ENCODE measurements around the gene CMAS. TPM values are rescaled to one million over a fixed set of nuclear protein-coding genes. Genes with fewer than 3 reads are reported as not detected.

The CMAS gene
- polyA plus RNA-seq, 1 of the 3 experiments (the other 2 are of a cell fraction), result 16.0 TPM

DNA sequence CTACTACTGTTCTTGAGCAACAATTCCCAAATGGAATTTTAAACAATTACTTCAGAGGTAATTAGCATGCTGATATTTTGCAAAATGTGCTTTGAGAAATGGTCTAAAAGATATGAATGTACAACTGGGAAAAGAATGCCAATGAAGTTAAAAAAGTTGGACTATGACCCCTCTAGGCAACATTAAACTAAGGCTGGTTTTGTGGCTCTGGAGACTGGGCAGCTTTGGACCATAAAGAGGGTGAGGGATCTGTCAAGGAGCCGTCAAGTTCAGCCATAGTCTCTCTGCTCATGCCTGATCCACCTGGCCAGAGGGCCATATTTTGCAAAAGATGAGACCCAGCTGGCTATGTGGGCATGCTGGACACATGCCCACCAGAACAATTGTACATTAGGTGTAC lies 38.8 kb downstream of the CMAS start:
- Histone ChIP-seq H3K79me2 (ENCODE audit: insufficient read depth) (no peaks in the 10 kb centered on the region), H3K27me3 (ENCODE audit: insufficient read depth) (no peaks in the 10 kb centered on the region; the same call in 1 of the 2 replicates), H3K4me3 (ENCODE audit: low read depth in 2 of 2, low read length in 1 of 2) (no peak overlapping the region), H4K20me1 (ENCODE audit: insufficient read depth) (no peaks in the 10 kb centered on the region), H3K27ac (ENCODE audit: low read depth in 2 of 2, low read length in 1 of 2) (no peak overlapping the region), H3K4me2 (no peak overlapping the region), H3K9me2 (no peaks in the 10 kb centered on the region), H3F3A (replicated peaks; ENCODE audit: insufficient read depth) (no peaks in the 10 kb centered on the region), H3K9ac (no peak overlapping the region), H3K4me1 (ENCODE audit: control insufficient read depth in 1 of 2, insufficient read depth in 2 of 2, low read depth in 1 of 2, low read length in 1 of 2) (no peaks in the 10 kb centered on the region), H2AFZ (ENCODE audit: low read depth) (no peak overlapping the region), H3K36me3 (replicated peaks in 1 of 2; ENCODE audit: control insufficient read depth in 1 of 2, insufficient read depth in 2 of 2, low read length in 1 of 2) (no peaks in the 10 kb centered on the region), H3K9me3 (no peaks in the 10 kb centered on the region)
- no peak for TF ChIP-seq REST (IDR thresholded peaks at IDR 0.05; ENCODE audit: low read depth, low read length)
- no peak for TF ChIP-seq MEF2A (IDR thresholded peaks at IDR 0.05; ENCODE audit: borderline replicate concordance, low read depth)
- TF ChIP-seq GABPA (IDR thresholded peaks at IDR 0.05; ENCODE audit: low read depth), result no peak
- no peak for TF ChIP-seq TCF12 (IDR thresholded peaks at IDR 0.05)
- TF ChIP-seq NFIC (IDR thresholded peaks at IDR 0.05; ENCODE audit: borderline replicate concordance), result no peak
- ChIA-PET POLR2A (no interaction called here), CTCF (interaction anchor here (0.5 to 0.9 kb wide), 2 partner anchors 250 to 373 kb away, joined by 3 read pairs; no protein-coding TSS in a partner anchor)
- 0% methylated on average over 1 of the region's 1 CpG for WGBS (ENCODE audit: low lambda C conversion rate)
- no peak for DNase-seq

- H3F3A ChIP-seq (replicated peaks; ENCODE audit: insufficient read depth), result no peaks in the 10 kb centered on the region
- CTCF ChIA-PET, result no interaction called here
- no peaks in the 10 kb centered on the region; the same call in 1 of the 2 replicates for H3K27me3 ChIP-seq (ENCODE audit: insufficient read depth)
- no peaks in the 10 kb centered on the region for H4K20me1 ChIP-seq (ENCODE audit: insufficient read depth)
- no peak for DNase-seq
- 13% methylated on average over 2 of the region's 2 CpGs for WGBS (ENCODE audit: low lambda C conversion rate)
- no peak overlapping the region for H2AFZ ChIP-seq (ENCODE audit: low read depth)
- H3K4me1 ChIP-seq (ENCODE audit: control insufficient read depth in 1 of 2, insufficient read depth in 2 of 2, low read depth in 1 of 2, low read length in 1 of 2), result no peaks in the 10 kb centered on the region
- no peak overlapping the region for H3K9ac ChIP-seq
- no peak overlapping the region for H3K4me2 ChIP-seq
- H3K79me2 ChIP-seq (ENCODE audit: insufficient read depth), result no peaks in the 10 kb centered on the region
- no peaks in the 10 kb centered on the region for H3K9me3 ChIP-seq
- TF ChIP-seq RCOR1 (IDR thresholded peaks at IDR 0.05; ENCODE audit: low read length) (no peak), GABPA (IDR thresholded peaks at IDR 0.05; ENCODE audit: low read depth) (no peak), SMC3 (IDR thresholded peaks at IDR 0.05; ENCODE audit: low read depth, low read length) (no peak), ZBTB33 (IDR thresholded peaks at IDR 0.05; ENCODE audit: borderline replicate concordance, low read depth) (no peak)
- H3K9me2 ChIP-seq, result no peaks in the 10 kb centered on the region
- no peak overlapping the region for H3K27ac ChIP-seq (ENCODE audit: low read depth in 2 of 2, low read length in 1 of 2)
- H3K36me3 ChIP-seq (replicated peaks in 1 of 2; ENCODE audit: control insufficient read depth in 1 of 2, insufficient read depth in 2 of 2, low read length in 1 of 2), result no peaks in the 10 kb centered on the region
- POLR2A ChIA-PET, result no interaction called here
- no peak overlapping the region for H3K4me3 ChIP-seq (ENCODE audit: low read depth in 2 of 2, low read length in 1 of 2)
Observed at GRCh38 chr12:22088886-22089285, 42.9 kb downstream of the CMAS start.

Data from SK-N-SH (cell line).